Activated CD4-positive, alpha-beta T cell treated with anti-CD3 and anti-CD28 coated beads, Interleukin-2, amount 10 ng/mL, durations not matched to agents 24 days and 14 days (primary cell): ENCODE results near the gene LCOR. TPM values are rescaled to one million over a fixed set of nuclear protein-coding genes. Genes with fewer than 3 reads are reported as not detected.

Experiments
- DNase-seq: peaks from one replicate; pipeline ENCODE4 v3.0.0; 2022
- H3K27ac Mint-ChIP-seq: one replicate; pipeline ENCODE4 v1.8.0; 2022; ENCODE audit warnings: mild to moderate bottlenecking, mixed read lengths
- H3K27me3 Mint-ChIP-seq: one replicate; pipeline ENCODE4 v1.8.0; 2022; ENCODE audit warnings: mixed read lengths
- H3K36me3 Mint-ChIP-seq: one replicate; pipeline ENCODE4 v1.8.0; 2022; ENCODE audit warnings: low read depth, mild to moderate bottlenecking, mixed read lengths
- H3K4me1 Mint-ChIP-seq: one replicate; pipeline ENCODE4 v1.8.0; 2021; ENCODE audit warnings: mixed read lengths
- H3K4me3 Mint-ChIP-seq: one replicate; pipeline ENCODE4 v1.8.0; 2022; ENCODE audit warnings: mild to moderate bottlenecking, moderate library complexity, mixed read lengths
- H3K9me3 Mint-ChIP-seq: one replicate; pipeline ENCODE4 v1.8.0; 2021; ENCODE audit warnings: mixed read lengths
- intact Hi-C: fragments of 100-400 bp; cut with micrococcal nuclease; formaldehyde crosslinking; loops from one replicate; pipeline ENCODE4 v1.15.1; 2023
- total RNA-seq: library from RNA; stranded (reverse); gene quantifications from 2 replicates; pipeline ENCODE4 v1.2.3, GENCODE V29; 2022

Gene LCOR
- total RNA-seq, 1 donor from 2014 or later: 22.6 TPM

- intact Hi-C loops: no loop called here
- H3K27me3 Mint-ChIP-seq: no peaks in the 10 kb centered on the region
- no peaks in the 10 kb centered on the region for H3K9me3 Mint-ChIP-seq
- DNase-seq: no peak
- peaks cover 8% of the 10 kb centered on the region for H3K4me1 Mint-ChIP-seq
- no peak overlapping the region for H3K4me3 Mint-ChIP-seq
- peaks cover 29% of the 10 kb centered on the region for H3K36me3 Mint-ChIP-seq
- no peak overlapping the region for H3K27ac Mint-ChIP-seq
Measured at GRCh38 chr10:96951954-96952353, 119.9 kb downstream of the LCOR start.

- intact Hi-C loops: no loop called here
- peaks cover 27% of the 10 kb centered on the region for H3K36me3 Mint-ChIP-seq
- H3K9me3 Mint-ChIP-seq: no peaks in the 10 kb centered on the region
- H3K4me1 Mint-ChIP-seq: peaks cover 4% of the 10 kb centered on the region
- no peaks in the 10 kb centered on the region for H3K27me3 Mint-ChIP-seq
- DNase-seq: no peak
- H3K4me3 Mint-ChIP-seq: no peak overlapping the region
- no peak overlapping the region for H3K27ac Mint-ChIP-seq
Measured at GRCh38 chr10:96955794-96956193, 123.7 kb downstream of the LCOR start.

GRCh38 chr10:96958071-96958470, 126.0 kb downstream of the LCOR start:
- Mint-ChIP-seq H3K27ac (no peak overlapping the region), H3K4me1 (peaks cover 5% of the 10 kb centered on the region), H3K27me3 (no peaks in the 10 kb centered on the region), H3K9me3 (no peaks in the 10 kb centered on the region), H3K36me3 (peaks cover 25% of the 10 kb centered on the region), H3K4me3 (no peak overlapping the region)
- DNase-seq: no peak
- intact Hi-C loops: no loop called here

- no peaks in the 10 kb centered on the region for H3K9me3 Mint-ChIP-seq
- intact Hi-C loops: no loop called here
- H3K4me1 Mint-ChIP-seq: peaks cover 5% of the 10 kb centered on the region
- no peak overlapping the region for H3K4me3 Mint-ChIP-seq
- H3K27ac Mint-ChIP-seq: no peak overlapping the region
- H3K36me3 Mint-ChIP-seq: peaks cover 21% of the 10 kb centered on the region
- no peak for DNase-seq
- H3K27me3 Mint-ChIP-seq: no peaks in the 10 kb centered on the region
Measured at GRCh38 chr10:96959733-96960132, 127.6 kb downstream of the LCOR start.

GRCh38 chr10:96960872-96961271, 128.8 kb downstream of the LCOR start:
- Mint-ChIP-seq H3K27ac (no peak overlapping the region), H3K27me3 (no peaks in the 10 kb centered on the region), H3K9me3 (no peaks in the 10 kb centered on the region), H3K4me3 (no peak overlapping the region), H3K36me3 (peaks cover 10% of the 10 kb centered on the region), H3K4me1 (peaks cover 5% of the 10 kb centered on the region)
- DNase-seq: no peak
- intact Hi-C loops: no loop called here

- H3K4me1 Mint-ChIP-seq: peaks cover 5% of the 10 kb centered on the region
- H3K9me3 Mint-ChIP-seq: no peaks in the 10 kb centered on the region
- H3K27me3 Mint-ChIP-seq: no peaks in the 10 kb centered on the region
Measured at GRCh38 chr10:96964131-96964530, 132.0 kb downstream of the LCOR start.

GRCh38 chr10:96967847-96968246, 135.7 kb downstream of the LCOR start:
- H3K9me3 Mint-ChIP-seq: no peaks in the 10 kb centered on the region
- no peak overlapping the region for H3K4me3 Mint-ChIP-seq
- no peaks in the 10 kb centered on the region for H3K4me1 Mint-ChIP-seq
- no peak for DNase-seq
- intact Hi-C loops: no loop called here
- H3K36me3 Mint-ChIP-seq: no peaks in the 10 kb centered on the region
- no peak overlapping the region for H3K27ac Mint-ChIP-seq
- no peaks in the 10 kb centered on the region for H3K27me3 Mint-ChIP-seq

More at GRCh38 chr10:96964131-96964530, 132.0 kb downstream of the LCOR start:
- H3K4me3 Mint-ChIP-seq: no peak overlapping the region
- intact Hi-C loops: no loop called here
- H3K36me3 Mint-ChIP-seq: peaks cover 1% of the 10 kb centered on the region
- no peak overlapping the region for H3K27ac Mint-ChIP-seq
- no peak for DNase-seq

GRCh38 chr10:96968682-96969423, 136.8 kb downstream of the LCOR start:
- no peak for DNase-seq
- H3K27me3 Mint-ChIP-seq: no peaks in the 10 kb centered on the region
- H3K4me1 Mint-ChIP-seq: peaks cover 3% of the 10 kb centered on the region
- H3K36me3 Mint-ChIP-seq: no peaks in the 10 kb centered on the region
- H3K4me3 Mint-ChIP-seq: no peak overlapping the region
- intact Hi-C loops: no loop called here
- no peak overlapping the region for H3K27ac Mint-ChIP-seq
- H3K9me3 Mint-ChIP-seq: no peaks in the 10 kb centered on the region

GRCh38 chr10:96971324-96971723, 139.2 kb downstream of the LCOR start:
- no peak overlapping the region for H3K4me3 Mint-ChIP-seq

GRCh38 chr10:96972264-96972663, 140.2 kb downstream of the LCOR start:
- no peak for DNase-seq
- intact Hi-C loops: no loop called here
- Mint-ChIP-seq H3K4me3 (no peak overlapping the region), H3K27ac (no peak overlapping the region), H3K4me1 (peaks cover 4% of the 10 kb centered on the region), H3K36me3 (no peaks in the 10 kb centered on the region), H3K27me3 (no peaks in the 10 kb centered on the region), H3K9me3 (no peaks in the 10 kb centered on the region)

More at GRCh38 chr10:96971324-96971723, 139.2 kb downstream of the LCOR start:
- no peak for DNase-seq
- Mint-ChIP-seq H3K9me3 (no peaks in the 10 kb centered on the region), H3K4me1 (peaks cover 4% of the 10 kb centered on the region), H3K36me3 (no peaks in the 10 kb centered on the region), H3K27ac (no peak overlapping the region), H3K27me3 (no peaks in the 10 kb centered on the region)
- intact Hi-C loops: no loop called here

- Mint-ChIP-seq H3K27me3 (no peaks in the 10 kb centered on the region), H3K27ac (no peak overlapping the region), H3K4me1 (peaks cover 19% of the 10 kb centered on the region), H3K36me3 (peaks cover 1% of the 10 kb centered on the region), H3K4me3 (no peak overlapping the region), H3K9me3 (no peaks in the 10 kb centered on the region)
- no peak for DNase-seq
- intact Hi-C loops: no loop called here
Measured at GRCh38 chr10:96973809-96974747, 142.0 kb downstream of the LCOR start.

- Mint-ChIP-seq H3K27me3 (no peaks in the 10 kb centered on the region), H3K27ac (no peak overlapping the region), H3K4me1 (peaks cover 24% of the 10 kb centered on the region), H3K4me3 (no peak overlapping the region), H3K36me3 (peaks cover 1% of the 10 kb centered on the region), H3K9me3 (no peaks in the 10 kb centered on the region)
- DNase-seq: no peak
- intact Hi-C loops: loop anchor here (5.0 kb wide), 1 partner anchor 78 kb away; no protein-coding TSS in a partner anchor
Measured at GRCh38 chr10:96975136-96975535, 143.0 kb downstream of the LCOR start.

- no peaks in the 10 kb centered on the region for H3K9me3 Mint-ChIP-seq
- H3K27ac Mint-ChIP-seq: peak overlapping the region; percentile 91
- no peaks in the 10 kb centered on the region for H3K27me3 Mint-ChIP-seq
- DNase-seq: no peak
- intact Hi-C loops: loop anchor here (1.0 to 5.0 kb wide), 4 partner anchors 38 to 389 kb away; no protein-coding TSS in a partner anchor
- peak overlapping the region; percentile 53 for H3K4me3 Mint-ChIP-seq
- H3K4me1 Mint-ChIP-seq: peaks cover 23% of the 10 kb centered on the region
- peaks cover 20% of the 10 kb centered on the region for H3K36me3 Mint-ChIP-seq
Measured at GRCh38 chr10:96978621-96979154, 146.6 kb downstream of the LCOR start.
